GM19452 (cell line): ENCODE results near the gene PIP.
"Not testable (repeated sequence)": the region's sequence is repeated elsewhere in the genome, so short reads cannot be mapped to it uniquely, and the experiment has no call there.

Experiments used
- ATAC-seq: cut with Tn5 transposase; IDR thresholded peaks from one replicate; pipeline ENCODE4 v1.9.1; 2021; ENCODE audit not compliant: unreplicated experiment

PIP gene

GRCh38 chr7:143176128-143176527, 44.3 kb downstream of the PIP start:
- ATAC-seq, result no peak

DNA sequence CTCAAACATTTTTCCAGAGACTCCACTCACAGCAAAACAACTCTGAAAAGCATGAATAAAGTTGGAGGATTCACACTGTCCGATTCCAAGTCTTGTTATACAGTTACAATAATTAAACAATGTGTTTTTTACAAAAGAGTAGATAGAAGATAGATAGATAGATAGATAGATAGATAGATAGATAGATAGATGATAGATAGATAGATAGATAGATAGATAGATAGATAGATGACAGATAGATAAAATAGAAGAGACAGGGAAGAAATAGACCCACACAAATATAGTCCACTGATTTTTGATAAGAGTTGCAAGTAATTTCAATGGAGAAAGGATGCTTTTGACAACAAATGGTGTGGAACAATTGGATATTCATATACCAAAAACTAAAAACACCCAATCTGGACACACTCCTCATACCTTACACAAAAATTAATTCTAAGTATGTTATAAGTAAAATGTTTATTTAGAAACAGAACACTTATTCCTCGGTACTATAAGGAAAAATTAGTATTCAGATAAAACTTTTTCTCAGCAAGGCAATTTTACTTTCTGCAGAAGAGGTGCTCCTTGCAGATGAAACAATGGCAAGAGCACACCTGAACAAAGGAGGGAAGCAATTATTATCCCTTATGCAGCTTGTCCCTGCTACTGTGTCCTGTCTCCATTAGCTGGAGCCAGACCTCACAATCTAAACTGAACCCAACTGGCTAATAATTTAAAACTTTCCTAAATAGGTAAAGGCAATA, 45.7 kb downstream of the PIP start:
- ATAC-seq, result no peak

DNA sequence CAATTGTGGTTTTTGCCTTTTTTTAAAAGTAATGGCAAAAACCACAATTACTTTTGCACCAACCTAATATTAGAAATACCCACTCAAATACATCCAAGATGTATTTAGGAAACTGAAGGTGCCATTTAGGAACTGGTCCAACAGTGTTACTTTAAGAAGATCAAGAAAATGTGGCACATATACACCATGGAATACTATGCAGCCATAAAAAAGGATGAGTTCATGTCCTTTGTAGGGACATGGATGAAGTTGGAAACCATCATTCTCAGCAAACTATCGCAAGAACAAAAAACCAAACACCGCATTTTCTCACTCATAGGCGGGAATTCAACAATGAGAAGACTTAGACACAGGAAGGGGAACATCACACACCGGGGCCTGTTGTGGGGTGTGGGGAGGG, 48.9 kb downstream of the PIP start:
- not testable (repeated sequence) for ATAC-seq

GRCh38 chr7:143181349-143181748, 49.5 kb downstream of the PIP start:
- ATAC-seq, result no peak

- ATAC-seq, result no peak
Measured at GRCh38 chr7:143183024-143183423, 51.1 kb downstream of the PIP start, which contains the start of gene TAS2R39. TSS of gene TAS2R39 (plus strand) at chr7:143183419. CDS start at chr7:143183419, 0 bp downstream.

DNA sequence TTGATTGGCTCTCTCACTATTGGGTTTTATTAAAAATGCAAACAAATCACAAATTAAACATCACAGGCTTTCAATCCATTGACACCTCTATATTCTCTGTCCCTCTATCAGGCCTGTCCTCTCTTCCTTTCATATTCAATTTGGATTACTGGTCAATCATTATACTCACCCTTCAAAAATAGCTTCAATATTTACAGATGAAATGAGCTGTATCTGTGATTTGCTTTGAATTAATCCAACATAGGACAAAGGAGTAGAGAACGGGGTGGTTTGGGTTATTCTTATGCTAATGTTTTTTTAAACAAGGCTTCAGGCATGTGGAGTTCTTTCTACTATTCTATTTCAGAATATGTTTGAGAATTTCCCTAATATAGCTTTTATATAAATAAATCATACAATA, 53.7 kb downstream of the PIP start:
- no peak for ATAC-seq

- no peak for ATAC-seq
Measured at GRCh38 chr7:143188994-143189393, 57.1 kb downstream of the PIP start.
